Lower lobe of right lung (tissue), 2 donors: Measurements from ENCODE around the gene CAMK2A. TPM values are rescaled to one million over a fixed set of nuclear protein-coding genes. Genes with fewer than 3 reads are reported as not detected.

Experiments
- ATAC-seq, 2 donors: fragments of 200-7000 bp; cut with Tn5 transposase; one replicate each; pipeline ENCODE4 v1.9.1; 2020 to 2022; ENCODE audit warnings: mild to moderate bottlenecking in 2 of 2, moderate library complexity in 2 of 2
- DNase-seq: peaks from one replicate; pipeline ENCODE4 v3.0.0-alpha.2; 2020
- H3K27ac ChIP-seq: fragments of 200-600 bp; one replicate; pipeline ENCODE4 v1.8.0; 2022
- H3K27me3 ChIP-seq: fragments of 200-600 bp; one replicate; pipeline ENCODE4 v1.8.0; 2022; ENCODE audit warnings: low read depth
- H3K36me3 ChIP-seq: fragments of 200-600 bp; one replicate; pipeline ENCODE4 v1.8.0; 2022; ENCODE audit warnings: mild to moderate bottlenecking
- H3K4me1 ChIP-seq: fragments of 200-600 bp; one replicate; pipeline ENCODE4 v1.8.0; 2022
- H3K4me3 ChIP-seq: fragments of 200-600 bp; one replicate; pipeline ENCODE4 v1.8.0; 2022; ENCODE audit warnings: mild to moderate bottlenecking
- H3K9me3 ChIP-seq: fragments of 200-600 bp; one replicate; pipeline ENCODE4 v1.8.0; 2022
- intact Hi-C: fragments of 100-400 bp; cut with DNase I; formaldehyde crosslinking; loops from one replicate; pipeline ENCODE4 v1.11.0; 2022
- total RNA-seq: library from RNA; stranded (reverse); fragmentation: NEBNext Ultra II Directional; extraction: Animal tissue kit (Norgen Biotek cat#: 25700); gene quantifications from one replicate; pipeline ENCODE4 v1.2.1, GENCODE V29; 2021
- TF ChIP-seq, protein P1 (sequence below): fragments of 200-600 bp; IDR thresholded peaks from one replicate; pipeline ENCODE4 v1.8.0; 2022; ENCODE audit warnings: antibody characterized with exemption, mild to moderate bottlenecking
- donor health status: DM: no; HTN: yes; CAD: no; lungs with severe emphysema.

CAMK2A gene
- total RNA-seq, 1 donor from 2014 or later, result 1.3 TPM

DNA sequence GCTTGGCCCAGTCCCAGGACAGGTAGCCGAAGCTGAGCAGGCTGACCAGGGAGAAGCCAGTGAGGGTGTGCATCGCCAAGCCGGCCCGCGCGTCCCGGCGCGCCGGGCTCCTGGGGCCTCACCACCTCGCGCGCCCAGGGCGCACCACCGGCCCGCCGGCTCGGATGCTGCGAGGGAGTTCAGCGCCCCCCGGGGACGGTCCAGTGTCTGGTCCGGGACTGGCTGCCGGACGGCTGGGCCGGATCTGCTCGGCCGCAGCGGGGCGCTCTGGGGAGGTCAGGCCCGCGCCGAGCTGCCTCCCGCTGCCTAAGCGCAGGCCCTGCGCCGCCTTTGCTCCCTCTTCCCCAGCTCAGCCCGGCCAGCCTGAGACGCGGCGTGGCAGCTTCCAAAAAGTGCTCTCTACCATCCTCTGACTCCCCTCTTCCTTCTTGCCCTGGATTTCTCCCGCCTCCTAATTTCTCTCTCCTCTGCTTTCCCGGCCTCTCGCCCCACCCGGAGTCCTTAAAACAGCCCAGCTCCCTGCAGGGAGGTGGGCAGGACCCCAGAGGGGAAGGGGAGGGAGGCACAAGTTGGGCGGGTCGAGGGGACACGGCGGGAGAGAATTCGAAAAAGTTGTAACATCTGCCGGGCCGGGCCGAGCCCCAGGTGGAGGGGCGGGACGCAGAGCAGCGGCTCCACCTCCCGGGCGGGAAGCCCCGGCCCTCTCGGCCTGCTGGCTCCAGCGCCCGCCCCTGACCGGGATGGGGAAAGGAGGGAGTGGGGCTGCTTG, 12.9 kb upstream of the CAMK2A start, which contains the start of gene ARSI:
ARSI (minus strand) TSS at position 605 of the 769 bp plus-strand sequence; CDS start at position 73, 532 bp downstream.
- peaks cover 23% of the 10 kb centered on the region for H3K4me1 ChIP-seq
- TF ChIP-seq, protein P1, sequence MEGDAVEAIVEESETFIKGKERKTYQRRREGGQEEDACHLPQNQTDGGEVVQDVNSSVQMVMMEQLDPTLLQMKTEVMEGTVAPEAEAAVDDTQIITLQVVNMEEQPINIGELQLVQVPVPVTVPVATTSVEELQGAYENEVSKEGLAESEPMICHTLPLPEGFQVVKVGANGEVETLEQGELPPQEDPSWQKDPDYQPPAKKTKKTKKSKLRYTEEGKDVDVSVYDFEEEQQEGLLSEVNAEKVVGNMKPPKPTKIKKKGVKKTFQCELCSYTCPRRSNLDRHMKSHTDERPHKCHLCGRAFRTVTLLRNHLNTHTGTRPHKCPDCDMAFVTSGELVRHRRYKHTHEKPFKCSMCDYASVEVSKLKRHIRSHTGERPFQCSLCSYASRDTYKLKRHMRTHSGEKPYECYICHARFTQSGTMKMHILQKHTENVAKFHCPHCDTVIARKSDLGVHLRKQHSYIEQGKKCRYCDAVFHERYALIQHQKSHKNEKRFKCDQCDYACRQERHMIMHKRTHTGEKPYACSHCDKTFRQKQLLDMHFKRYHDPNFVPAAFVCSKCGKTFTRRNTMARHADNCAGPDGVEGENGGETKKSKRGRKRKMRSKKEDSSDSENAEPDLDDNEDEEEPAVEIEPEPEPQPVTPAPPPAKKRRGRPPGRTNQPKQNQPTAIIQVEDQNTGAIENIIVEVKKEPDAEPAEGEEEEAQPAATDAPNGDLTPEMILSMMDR, result no peak
- H3K9me3 ChIP-seq, result no peaks in the 10 kb centered on the region
- H3K27ac ChIP-seq, result peak within 1 kb of the TSS; percentile 73
- intact Hi-C loops, result no loop called here
- peak within 1 kb of the TSS; percentile 49 for H3K4me3 ChIP-seq
- peak; percentile 67 to 68 for ATAC-seq
- DNase-seq, result no peak
- H3K36me3 ChIP-seq, result no peaks in the 10 kb centered on the region
- peaks cover 25% of the 10 kb centered on the region for H3K27me3 ChIP-seq

DNA sequence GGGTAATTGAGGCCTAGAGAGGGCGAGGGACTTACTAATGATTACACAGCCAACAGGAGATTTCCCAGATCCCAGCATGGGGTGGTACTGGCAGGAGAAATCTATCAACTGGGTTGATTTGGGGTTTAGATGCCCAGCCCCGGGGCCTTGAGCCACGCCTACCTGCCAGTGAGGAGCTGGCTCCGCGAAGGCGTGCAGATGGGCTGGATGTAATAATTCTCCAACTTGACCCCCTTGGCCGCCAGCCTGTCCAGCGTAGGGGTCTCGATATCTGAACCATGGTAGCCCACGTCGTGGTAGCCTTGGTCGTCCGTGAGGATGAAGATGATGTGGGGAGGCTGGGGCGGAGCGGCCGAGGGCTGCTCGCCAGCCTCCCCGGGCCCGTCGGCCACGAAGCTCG, 12.3 kb upstream of the CAMK2A start:
- no peak for ATAC-seq
- peak overlapping the region; percentile 49 for H3K4me3 ChIP-seq
- H3K27ac ChIP-seq, result peak overlapping the region; percentile 73
- H3K4me1 ChIP-seq, result peaks cover 23% of the 10 kb centered on the region
- no peak for DNase-seq
- H3K36me3 ChIP-seq, result no peaks in the 10 kb centered on the region
- TF ChIP-seq, protein P1, result no peak
- H3K27me3 ChIP-seq, result peaks cover 25% of the 10 kb centered on the region
- H3K9me3 ChIP-seq, result no peaks in the 10 kb centered on the region
- intact Hi-C loops, result no loop called here

GRCh38 chr5:150301170-150301505, 11.6 kb upstream of the CAMK2A start:
- Histone ChIP-seq H3K27me3 (peaks cover 25% of the 10 kb centered on the region), H3K36me3 (no peaks in the 10 kb centered on the region), H3K9me3 (no peaks in the 10 kb centered on the region), H3K4me1 (peaks cover 23% of the 10 kb centered on the region), H3K4me3 (peak overlapping the region; percentile 49), H3K27ac (no peak overlapping the region)
- TF ChIP-seq, protein P1, result no peak
- ATAC-seq, result no peak
- intact Hi-C loops, result no loop called here
- DNase-seq, result no peak

- H3K4me3 ChIP-seq, result peak overlapping the region; percentile 49
- DNase-seq (no peak), ATAC-seq (no peak)
- TF ChIP-seq, protein P1, result no peak
- peaks cover 23% of the 10 kb centered on the region for H3K4me1 ChIP-seq
- no peak overlapping the region for H3K27ac ChIP-seq
- peaks cover 25% of the 10 kb centered on the region for H3K27me3 ChIP-seq
- no peaks in the 10 kb centered on the region for H3K9me3 ChIP-seq
- intact Hi-C loops, result no loop called here
- no peaks in the 10 kb centered on the region for H3K36me3 ChIP-seq
Measured at GRCh38 chr5:150300496-150301169, 11.1 kb upstream of the CAMK2A start.

DNA sequence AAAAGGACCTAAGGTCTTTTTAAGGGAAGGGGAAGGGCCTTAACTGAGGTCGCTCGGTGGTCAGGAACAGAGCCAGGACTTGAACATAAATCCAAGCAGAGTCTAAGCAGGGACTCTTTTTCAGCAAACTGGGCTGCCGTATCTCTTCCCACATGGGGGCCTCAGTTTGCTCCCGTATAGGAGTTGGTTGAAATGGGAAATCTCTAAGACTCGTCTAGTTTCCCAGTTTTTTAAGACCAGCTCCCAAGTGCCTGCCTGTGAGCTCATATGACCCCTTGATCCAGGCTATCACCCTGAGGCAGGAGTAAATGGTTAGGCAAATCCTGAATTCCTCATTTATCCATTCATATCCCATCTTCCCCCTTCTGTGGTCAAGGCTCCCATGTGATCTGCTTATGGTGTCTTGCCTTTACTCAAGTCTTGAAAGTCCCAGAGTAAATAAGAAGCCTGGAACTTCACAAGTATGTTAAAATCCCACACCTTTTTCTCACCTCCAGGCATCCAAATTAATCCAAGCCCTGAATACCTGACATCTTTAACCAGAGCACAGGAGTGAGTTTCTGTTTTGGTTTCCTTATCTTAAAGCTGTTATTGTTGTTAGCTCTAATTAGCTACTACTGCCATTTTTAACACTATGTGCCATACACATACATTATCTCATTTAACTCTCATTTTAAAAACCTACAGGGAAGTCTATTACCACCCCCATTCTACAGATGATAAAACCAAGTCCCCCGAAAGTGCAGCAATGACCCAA, 10.2 kb upstream of the CAMK2A start:
- no peaks in the 10 kb centered on the region for H3K9me3 ChIP-seq
- H3K27ac ChIP-seq, result no peak overlapping the region
- H3K36me3 ChIP-seq, result no peaks in the 10 kb centered on the region
- peaks cover 18% of the 10 kb centered on the region for H3K4me1 ChIP-seq
- no peak for ATAC-seq
- H3K27me3 ChIP-seq, result peaks cover 25% of the 10 kb centered on the region
- intact Hi-C loops, result no loop called here
- no peak overlapping the region for H3K4me3 ChIP-seq
- TF ChIP-seq, protein P1, result no peak
- DNase-seq, result no peak
